GM12874 (cell line): ENCODE data around the gene IL13.

ENCODE experiments used
- CTCF ChIP-seq: IDR thresholded peaks from 2 replicates; pipeline ENCODE4 v1.5.1; 2011; ENCODE audit warnings: low read depth, mild to moderate bottlenecking, control low read depth, low read length, moderate library complexity; ENCODE audit not compliant: insufficient read depth

The IL13 gene

GRCh38 chr5:132629230-132629944, 28.6 kb upstream of the IL13 start:
- TF ChIP-seq CTCF: no peak

- no peak for TF ChIP-seq CTCF
Measured at GRCh38 chr5:132635873-132636272, 22.1 kb upstream of the IL13 start.

GRCh38 chr5:132637241-132637640, 20.7 kb upstream of the IL13 start:
- TF ChIP-seq CTCF: no peak

GRCh38 chr5:132639706-132640130, 18.3 kb upstream of the IL13 start:
- no peak for TF ChIP-seq CTCF

- no peak for TF ChIP-seq CTCF
Measured at GRCh38 chr5:132640613-132641012, 17.4 kb upstream of the IL13 start.

GRCh38 chr5:132641241-132641723, 16.7 kb upstream of the IL13 start:
- TF ChIP-seq CTCF: no peak

GRCh38 chr5:132641841-132642240, 16.1 kb upstream of the IL13 start:
- TF ChIP-seq CTCF: no peak

GRCh38 chr5:132644177-132644576, 13.8 kb upstream of the IL13 start:
- TF ChIP-seq CTCF: no peak
